ENCODE results near the gene KLRK1.
"Not testable (repeated sequence)": the region's sequence is repeated elsewhere in the genome, so short reads cannot be mapped to it uniquely, and the experiment has no call there.

KLRK1 gene

DNA sequence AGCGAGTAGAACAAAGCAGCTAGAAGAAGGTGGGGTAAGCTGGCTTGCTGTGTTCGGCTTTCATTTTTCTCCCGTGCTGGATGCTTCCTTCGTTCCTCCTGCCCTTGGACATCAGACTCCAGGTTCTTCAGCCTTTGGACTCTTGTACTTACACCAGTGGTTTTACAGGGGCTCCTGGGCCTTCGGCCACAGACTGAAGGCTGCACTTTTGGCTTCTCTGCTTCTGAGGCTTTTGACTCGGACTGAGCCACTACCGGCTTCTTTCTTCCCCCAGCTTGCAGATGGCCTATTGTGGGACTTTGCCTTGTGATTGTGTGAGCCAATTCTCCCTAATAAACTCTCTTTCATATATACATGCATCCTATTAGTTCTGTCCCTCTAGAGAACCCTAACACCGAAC lies 36.1 kb upstream of the KLRK1 start:
- H4K12ac ChIP-seq (ENCODE audit: low read depth, low read length); H3K18ac ChIP-seq (ENCODE audit: low read length); H3K4ac ChIP-seq (ENCODE audit: low read depth, low read length); H2BK120ac ChIP-seq (ENCODE audit: insufficient read depth, low read length, poor library complexity); H3K9me3 ChIP-seq (ENCODE audit: insufficient read depth, low read depth, low read length); H3K27me3 ChIP-seq (ENCODE audit: insufficient read depth, low read length); H3K79me2 ChIP-seq (ENCODE audit: control insufficient read depth, insufficient read depth, low read length, poor library complexity); DNase-seq; H4K8ac ChIP-seq (ENCODE audit: low read depth, low read length); H3K4me2 ChIP-seq (ENCODE audit: low read length); H2AFZ ChIP-seq (ENCODE audit: insufficient read depth, low read length, poor library complexity); H3K27ac ChIP-seq (ENCODE audit: low read depth, low read length); H4K91ac ChIP-seq (ENCODE audit: low read depth, low read length); H3K23ac ChIP-seq (ENCODE audit: low read length); H3K4me1 ChIP-seq (ENCODE audit: control insufficient read depth in 1 of 2, insufficient read depth in 2 of 2, low read length in 2 of 2); H3K14ac ChIP-seq (ENCODE audit: low read length); H2BK5ac ChIP-seq (ENCODE audit: low read depth, low read length, poor library complexity); H3K36me3 ChIP-seq (ENCODE audit: control insufficient read depth in 1 of 2, insufficient read depth in 2 of 2, low read length in 2 of 2); H2AK5ac ChIP-seq (ENCODE audit: low read length); H3K79me1 ChIP-seq (ENCODE audit: low read length); H3K4me3 ChIP-seq (ENCODE audit: low read depth, low read length); H3K9ac ChIP-seq (ENCODE audit: low read length): not testable (repeated sequence)
- WGBS (ENCODE audit: extremely low coverage, insufficient coverage, insufficient read length) = no CpG with 5 or more reads among the region's 8 CpGs
- H2BK12ac ChIP-seq (ENCODE audit: low read length) = peak overlapping the region; percentile 87

DNA sequence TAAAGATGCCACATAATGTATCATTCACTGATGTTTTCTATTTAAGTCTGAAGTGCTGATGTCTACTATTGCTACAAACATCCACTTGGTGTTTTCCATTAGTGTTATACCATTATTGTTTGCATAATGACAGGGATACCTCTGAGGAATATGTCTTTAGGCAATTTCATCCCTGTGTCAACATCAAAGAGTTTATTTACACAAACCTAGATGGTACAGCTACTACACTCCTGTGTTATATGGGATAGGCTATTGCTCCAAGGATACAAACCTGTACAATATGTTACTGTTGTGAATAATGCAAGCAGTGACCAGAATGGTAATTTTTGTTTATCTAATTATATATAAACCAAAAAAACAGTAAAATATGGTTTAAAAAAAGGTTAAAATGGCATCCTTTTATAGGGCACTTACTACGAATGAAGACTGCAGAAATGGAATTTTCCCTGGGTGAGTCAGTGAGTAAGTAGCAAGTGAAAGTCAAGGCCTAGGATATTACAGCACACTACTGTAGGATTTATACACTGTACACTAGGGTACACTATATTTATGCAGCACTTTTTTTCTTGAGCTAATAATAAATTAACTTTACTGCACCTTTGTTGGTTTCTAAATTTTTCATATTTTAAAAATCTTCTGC lies 34.5 kb upstream of the KLRK1 start:
- H3K9ac ChIP-seq (ENCODE audit: low read length); H3K18ac ChIP-seq (ENCODE audit: low read length); H2BK12ac ChIP-seq (ENCODE audit: low read length); H3K14ac ChIP-seq (ENCODE audit: low read length); H3K36me3 ChIP-seq (ENCODE audit: control insufficient read depth in 1 of 2, insufficient read depth in 2 of 2, low read length in 2 of 2); H4K8ac ChIP-seq (ENCODE audit: low read depth, low read length); H2BK120ac ChIP-seq (ENCODE audit: insufficient read depth, low read length, poor library complexity); H3K27me3 ChIP-seq (ENCODE audit: insufficient read depth, low read length); H2AK5ac ChIP-seq (ENCODE audit: low read length); H3K79me2 ChIP-seq (ENCODE audit: control insufficient read depth, insufficient read depth, low read length, poor library complexity); H3K4me2 ChIP-seq (ENCODE audit: low read length); DNase-seq; H4K12ac ChIP-seq (ENCODE audit: low read depth, low read length); H2BK5ac ChIP-seq (ENCODE audit: low read depth, low read length, poor library complexity); H3K9me3 ChIP-seq (ENCODE audit: insufficient read depth, low read depth, low read length); H3K4ac ChIP-seq (ENCODE audit: low read depth, low read length); H3K4me1 ChIP-seq (ENCODE audit: control insufficient read depth in 1 of 2, insufficient read depth in 2 of 2, low read length in 2 of 2); H3K79me1 ChIP-seq (ENCODE audit: low read length); H3K27ac ChIP-seq (ENCODE audit: low read depth, low read length); H2AFZ ChIP-seq (ENCODE audit: insufficient read depth, low read length, poor library complexity); H4K91ac ChIP-seq (ENCODE audit: low read depth, low read length); H3K23ac ChIP-seq (ENCODE audit: low read length); H3K4me3 ChIP-seq (ENCODE audit: low read depth, low read length): not testable (repeated sequence)
- WGBS (ENCODE audit: extremely low coverage, insufficient coverage, insufficient read length) = no CpG with 5 or more reads among the region's 1 CpG

DNA sequence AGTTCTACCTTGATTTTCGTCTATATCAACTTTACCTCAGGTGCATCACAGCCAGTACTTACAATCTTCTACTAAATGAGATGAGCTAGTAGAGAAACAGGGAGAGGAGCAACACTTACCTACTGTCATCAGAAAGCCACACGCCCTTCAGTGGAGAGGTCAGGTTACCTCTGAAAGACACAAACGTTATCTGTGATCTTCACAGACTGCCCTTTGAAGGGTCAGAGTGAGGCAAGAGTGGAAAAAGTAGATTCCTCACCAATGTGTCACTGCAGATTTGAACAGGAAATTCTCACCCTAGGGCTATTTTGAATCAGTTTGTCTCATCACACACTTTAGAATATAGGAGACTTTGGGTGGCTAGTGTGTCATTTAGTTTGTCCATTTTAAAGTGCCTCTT lies 32.3 kb upstream of the KLRK1 start:
- H3K4me2 ChIP-seq (ENCODE audit: low read length); H2BK5ac ChIP-seq (ENCODE audit: low read depth, low read length, poor library complexity); H3K4me1 ChIP-seq (ENCODE audit: control insufficient read depth in 1 of 2, insufficient read depth in 2 of 2, low read length in 2 of 2); H3K79me2 ChIP-seq (ENCODE audit: control insufficient read depth, insufficient read depth, low read length, poor library complexity); H2AFZ ChIP-seq (ENCODE audit: insufficient read depth, low read length, poor library complexity); DNase-seq; H2BK120ac ChIP-seq (ENCODE audit: insufficient read depth, low read length, poor library complexity); H3K9ac ChIP-seq (ENCODE audit: low read length); H3K4me3 ChIP-seq (ENCODE audit: low read depth, low read length); H4K12ac ChIP-seq (ENCODE audit: low read depth, low read length); H3K27me3 ChIP-seq (ENCODE audit: insufficient read depth, low read length); H4K8ac ChIP-seq (ENCODE audit: low read depth, low read length); H3K36me3 ChIP-seq (ENCODE audit: control insufficient read depth in 1 of 2, insufficient read depth in 2 of 2, low read length in 2 of 2); H4K91ac ChIP-seq (ENCODE audit: low read depth, low read length); H2AK5ac ChIP-seq (ENCODE audit: low read length); H3K9me3 ChIP-seq (ENCODE audit: insufficient read depth, low read depth, low read length); H3K27ac ChIP-seq (ENCODE audit: low read depth, low read length); H3K18ac ChIP-seq (ENCODE audit: low read length); H3K14ac ChIP-seq (ENCODE audit: low read length); H3K23ac ChIP-seq (ENCODE audit: low read length); H2BK12ac ChIP-seq (ENCODE audit: low read length); H3K79me1 ChIP-seq (ENCODE audit: low read length); H3K4ac ChIP-seq (ENCODE audit: low read depth, low read length): not testable (repeated sequence)
- WGBS (ENCODE audit: extremely low coverage, insufficient coverage, insufficient read length) = no CpG with 5 or more reads among the region's 3 CpGs

DNA sequence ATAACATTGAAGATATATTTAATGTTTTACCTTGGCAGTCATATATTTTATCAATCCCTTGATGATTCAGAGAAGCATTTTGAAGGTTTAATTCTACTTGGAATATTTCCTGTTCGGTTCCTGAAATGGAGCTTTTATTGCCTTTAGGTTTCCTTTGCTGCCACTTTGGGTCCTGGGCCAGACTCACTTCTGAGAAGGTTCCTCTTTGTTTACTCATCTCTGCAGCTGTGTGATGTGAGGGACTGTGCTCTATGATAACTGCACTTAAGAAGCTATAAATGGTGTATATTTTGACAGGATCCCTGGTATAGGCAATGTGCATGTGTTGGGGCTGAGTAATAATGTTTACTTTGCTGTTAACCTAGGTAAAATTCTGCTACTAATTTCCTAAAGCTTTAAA lies 30.5 kb upstream of the KLRK1 start, which contains the start of gene KLRC3:
Gene KLRC3 (minus strand): TSS at position 262 of the 400 bp plus-strand sequence. CDS start 45 bp downstream, at position 217.
- H3K4me1 ChIP-seq (ENCODE audit: control insufficient read depth in 1 of 2, insufficient read depth in 2 of 2, low read length in 2 of 2); H2AFZ ChIP-seq (ENCODE audit: insufficient read depth, low read length, poor library complexity); H2BK120ac ChIP-seq (ENCODE audit: insufficient read depth, low read length, poor library complexity); H3K27me3 ChIP-seq (ENCODE audit: insufficient read depth, low read length); H3K4ac ChIP-seq (ENCODE audit: low read depth, low read length); H3K9ac ChIP-seq (ENCODE audit: low read length); H3K27ac ChIP-seq (ENCODE audit: low read depth, low read length); H2AK5ac ChIP-seq (ENCODE audit: low read length); H3K79me1 ChIP-seq (ENCODE audit: low read length); H3K9me3 ChIP-seq (ENCODE audit: insufficient read depth, low read depth, low read length); DNase-seq; H3K23ac ChIP-seq (ENCODE audit: low read length); H3K4me2 ChIP-seq (ENCODE audit: low read length); H4K8ac ChIP-seq (ENCODE audit: low read depth, low read length); H2BK12ac ChIP-seq (ENCODE audit: low read length); H3K36me3 ChIP-seq (ENCODE audit: control insufficient read depth in 1 of 2, insufficient read depth in 2 of 2, low read length in 2 of 2); H4K91ac ChIP-seq (ENCODE audit: low read depth, low read length); H3K14ac ChIP-seq (ENCODE audit: low read length); H4K12ac ChIP-seq (ENCODE audit: low read depth, low read length); H3K79me2 ChIP-seq (ENCODE audit: control insufficient read depth, insufficient read depth, low read length, poor library complexity); H3K4me3 ChIP-seq (ENCODE audit: low read depth, low read length); H2BK5ac ChIP-seq (ENCODE audit: low read depth, low read length, poor library complexity); H3K18ac ChIP-seq (ENCODE audit: low read length): not testable (repeated sequence)
- no CpG with 5 or more reads among the region's 1 CpG for WGBS (ENCODE audit: extremely low coverage, insufficient coverage, insufficient read length)

Data from trophoblast cell (in vitro differentiated cells and primary cell).